ENCODE data around the gene ZNF264. TPM values are rescaled to one million over a fixed set of nuclear protein-coding genes. Genes with fewer than 3 reads are reported as not detected.

Gene ZNF264
- total and polyA plus RNA-seq, 11 donors, result 3.4 to 30.1 (median 17.4) TPM

DNA sequence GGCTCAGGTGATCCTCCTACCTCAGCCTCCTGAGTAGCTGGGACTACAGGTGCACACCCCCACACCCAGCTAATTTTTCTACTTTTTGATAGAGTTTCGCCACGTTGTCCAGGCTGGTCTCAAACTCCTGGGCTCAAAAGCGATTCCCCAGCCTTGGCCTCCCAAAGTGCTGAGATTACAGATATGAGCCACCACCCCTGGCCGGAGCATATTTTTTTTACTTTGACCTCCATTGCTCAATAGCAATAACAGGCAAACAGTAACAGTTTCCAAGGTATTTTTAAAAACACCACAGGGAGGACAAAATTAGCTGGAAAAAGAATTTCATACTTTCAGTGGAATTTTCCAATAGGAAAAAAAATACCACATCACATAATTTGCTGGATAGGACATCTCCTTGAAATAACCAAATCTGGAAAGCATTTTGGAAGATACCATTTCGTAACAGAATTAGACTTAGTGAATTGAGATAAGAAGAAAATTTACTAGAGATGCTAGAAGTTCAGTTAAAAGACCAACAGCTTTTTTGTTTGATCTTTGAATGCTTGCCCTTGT, 29.2 kb upstream of the ZNF264 start:
- Histone ChIP-seq H3K4me3 (no peak overlapping the region), H3K4me1 (peaks cover 0 to 2% (median 0%) of the 10 kb centered on the region in 12 donors), H3K27ac (peak overlapping the region in 1 of 12 donors; percentile 44), H3K9me3 (no peaks in the 10 kb centered on the region), H3K27me3 (no peaks in the 10 kb centered on the region), H3K36me3 (no peaks in the 10 kb centered on the region)
- intact Hi-C loops (cut with DNase I), result no loop called here
- no peak for ATAC-seq
- DNase-seq, result no peak
- no peak for TF ChIP-seq CTCF (IDR thresholded peaks at IDR 0.05)
- no peak for TF ChIP-seq POLR2A (IDR thresholded peaks at IDR 0.05)
- WGBS, 4 donors, result 67 to 78% (median 70%) methylated on average over 5 of the region's 5 CpGs

GRCh38 chr19:57165846-57166245, 25.5 kb upstream of the ZNF264 start:
- Histone ChIP-seq H3K4me1 (peaks cover 0 to 2% (median 0%) of the 10 kb centered on the region in 12 donors), H3K4me3 (no peak overlapping the region), H3K27ac (no peak overlapping the region), H3K36me3 (no peaks in the 10 kb centered on the region), H3K9me3 (no peaks in the 10 kb centered on the region), H3K27me3 (no peaks in the 10 kb centered on the region)
- no peak for TF ChIP-seq CTCF (IDR thresholded peaks at IDR 0.05)
- no peak for TF ChIP-seq POLR2A (IDR thresholded peaks at IDR 0.05)
- 65 to 73% (median 69%) methylated on average over 7 of the region's 7 CpGs for WGBS, 4 donors
- DNase-seq, result no peak
- intact Hi-C loops (cut with DNase I), result no loop called here
- no peak for ATAC-seq

- ATAC-seq (no peak), DNase-seq (no peak)
- Histone ChIP-seq H3K9me3 (no peaks in the 10 kb centered on the region), H3K4me3 (no peak within 1 kb of the TSS), H3K27me3 (no peaks in the 10 kb centered on the region), H3K27ac (peak within 1 kb of the TSS in 1 of 12 donors; percentile 9), H3K4me1 (peaks cover 0 to 7% (median under 1%) of the 10 kb centered on the region in 12 donors), H3K36me3 (no peaks in the 10 kb centered on the region)
- intact Hi-C loops (cut with DNase I), result no loop called here
- 81 to 87% (median 84%) methylated on average over 6 of the region's 6 CpGs for WGBS, 4 donors
- TF ChIP-seq POLR2A (IDR thresholded peaks at IDR 0.05), result no peak
- no peak for TF ChIP-seq CTCF (IDR thresholded peaks at IDR 0.05)
These were observed 23.9 kb upstream of the ZNF264 start, which contains the start of gene DUXA for GRCh38 chr19:57167385-57167784. Gene DUXA (minus strand): TSS chr19:57167485. CDS start chr19:57167443, 42 bp downstream.

- ATAC-seq (peak; percentile 54 to 88 (median 82)), DNase-seq (peak; percentile 32 to 73 (median 64))
- no peaks in the 10 kb centered on the region for H3K36me3 ChIP-seq
- peak overlapping the region in 10 of 12 donors; percentile 15 to 75 (median 52) for H3K27ac ChIP-seq
- peak overlapping the region in 10 of 12 donors; percentile 35 to 66 (median 53) for H3K4me3 ChIP-seq
- intact Hi-C loops (cut with DNase I), result loop anchor here in 1 of 10 donors (2.0 kb wide), 1 partner anchor 19 kb away; the partner anchor contains the start of gene ZNF264
- peaks cover 0 to 12% (median 6%) of the 10 kb centered on the region in 12 donors for H3K4me1 ChIP-seq
- WGBS, 4 donors, result 4 to 15% (median 7%) methylated on average over 10 to 37 of the region's 42 CpGs
- TF ChIP-seq POLR2A (IDR thresholded peaks at IDR 0.05) (no peak), CTCF (IDR thresholded peaks at IDR 0.05) (no peak)
- H3K9me3 ChIP-seq, result peaks cover 0 to 11% (median 0%) of the 10 kb centered on the region in 12 donors
- H3K27me3 ChIP-seq, result no peaks in the 10 kb centered on the region
These were observed 19.7 kb upstream of the ZNF264 start for GRCh38 chr19:57171551-57172081.

All from heart left ventricle (tissue), 16 donors.